Activated naive CD4-positive, alpha-beta T cell treated with anti-CD3 and anti-CD28 coated beads, Interleukin-2, amount 10 ng/mL, durations not matched to agents 7 days and 5 days (primary cell): ENCODE results near the gene SLC19A1.

ENCODE experiments used
- CTCF ChIA-PET: fragments of 350-600 bp; sonication (Branson Sonifier 250); formaldehyde crosslinking; loops from one replicate; lab custom pipeline; 2021; ENCODE audit warnings: antibody characterized with exemption; lab: Charles Lee
- DNase-seq: peaks from one replicate; pipeline ENCODE4 v3.0.0-alpha.2; 2020
- H3K27ac Mint-ChIP-seq: one replicate; pipeline ENCODE4 v1.8.0; 2021; ENCODE audit warnings: mild to moderate bottlenecking, moderate library complexity, mixed read lengths
- H3K27me3 Mint-ChIP-seq: one replicate; pipeline ENCODE4 v1.8.0; 2021; ENCODE audit warnings: mild to moderate bottlenecking, mixed read lengths
- H3K36me3 Mint-ChIP-seq: one replicate; pipeline ENCODE4 v1.8.0; 2021; ENCODE audit warnings: mixed read lengths
- H3K4me1 Mint-ChIP-seq: one replicate; pipeline ENCODE4 v1.8.0; 2021; ENCODE audit warnings: mixed read lengths
- H3K4me3 Mint-ChIP-seq: one replicate; pipeline ENCODE4 v1.8.0; 2021; ENCODE audit warnings: mild to moderate bottlenecking, moderate library complexity, mixed read lengths
- H3K9me3 Mint-ChIP-seq: one replicate; pipeline ENCODE4 v1.8.0; 2021; ENCODE audit warnings: mixed read lengths

The SLC19A1 gene

DNA sequence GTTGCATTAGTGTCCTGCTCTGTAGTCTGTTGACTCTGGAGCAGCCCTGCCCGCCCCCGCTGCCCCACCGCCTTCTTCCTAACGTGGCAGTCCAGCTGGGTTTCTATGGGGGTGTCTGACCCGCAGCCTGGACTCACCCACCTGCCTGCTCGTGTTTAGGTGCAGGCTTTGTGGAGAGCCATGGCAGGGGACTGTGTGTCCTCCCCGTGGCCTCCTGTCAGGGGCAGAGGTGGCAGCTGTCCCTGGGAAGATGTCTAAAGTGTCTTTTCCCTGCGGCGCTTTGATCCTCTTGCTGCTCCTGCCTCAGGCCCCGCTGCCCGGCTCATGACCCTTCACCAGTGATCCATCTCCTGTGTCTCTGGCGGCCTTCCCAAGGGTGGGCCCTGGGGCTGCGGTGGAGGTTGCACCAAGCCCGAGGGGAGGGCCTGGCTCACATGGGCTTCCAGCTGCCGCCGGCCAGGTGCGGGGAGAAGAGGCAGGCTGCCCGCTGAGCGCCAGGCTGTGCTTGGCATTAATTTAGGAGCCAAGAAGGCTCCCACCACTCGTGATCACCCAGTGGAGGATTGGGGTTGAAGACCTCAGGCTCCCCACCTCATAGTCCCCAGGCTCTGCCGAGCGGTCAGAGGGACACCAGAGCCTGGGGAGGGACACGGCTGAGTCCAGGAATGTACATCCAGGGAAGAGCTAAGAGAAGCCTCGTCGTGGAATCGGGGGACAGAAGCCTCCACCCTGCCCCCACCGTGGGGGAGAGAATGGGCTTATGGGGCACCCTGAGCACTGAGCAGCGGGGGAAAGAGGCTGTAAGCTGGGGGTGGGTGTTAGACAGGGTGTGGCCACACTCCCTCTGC, 93.2 kb downstream of the SLC19A1 start:
- Mint-ChIP-seq H3K4me3 (no peak overlapping the region), H3K9me3 (peaks cover 14% of the 10 kb centered on the region), H3K36me3 (no peaks in the 10 kb centered on the region), H3K4me1 (no peaks in the 10 kb centered on the region), H3K27ac (no peak overlapping the region), H3K27me3 (peaks cover 8% of the 10 kb centered on the region)
- no peak for DNase-seq
- CTCF ChIA-PET = no interaction called here

DNA sequence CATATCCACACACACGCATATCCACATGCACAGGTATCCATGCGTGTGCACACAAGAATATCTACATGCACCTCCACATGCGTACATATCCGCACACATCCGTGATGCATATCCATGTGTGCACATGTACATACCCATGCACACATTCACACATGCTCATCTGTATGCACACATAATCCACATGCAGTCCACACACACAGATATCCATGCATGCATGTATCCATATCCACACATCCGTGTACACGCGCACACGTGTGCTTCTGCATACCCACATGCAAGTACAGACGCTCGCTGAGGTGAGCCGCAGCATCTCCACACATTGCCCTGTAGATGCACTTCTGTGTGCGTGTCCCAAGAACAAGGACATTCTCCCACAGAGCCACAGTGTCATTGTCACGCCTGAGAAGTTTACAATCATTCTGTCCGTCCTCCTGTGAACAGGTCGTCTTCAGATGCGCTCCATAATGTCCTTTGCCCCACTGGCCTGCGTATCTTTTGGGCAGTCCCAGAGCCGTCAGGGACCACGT, 93.9 kb downstream of the SLC19A1 start:
- H3K27me3 Mint-ChIP-seq = peaks cover 11% of the 10 kb centered on the region

More for the DNA sequence above, 93.9 kb downstream of the SLC19A1 start:
- Mint-ChIP-seq H3K4me1 (no peaks in the 10 kb centered on the region), H3K4me3 (no peak overlapping the region), H3K9me3 (peaks cover 14% of the 10 kb centered on the region), H3K36me3 (no peaks in the 10 kb centered on the region), H3K27ac (no peak overlapping the region)
- DNase-seq = no peak
- CTCF ChIA-PET = no interaction called here
